CMK (cell line): ENCODE measurements around the gene PRSS53.

Experiments
- DNase-seq: peaks from one replicate; pipeline ENCODE4 v3.0.0-alpha.2; 2010; ENCODE audit warnings: low read depth

Gene PRSS53

GRCh38 chr16:31093132-31093703, 4.5 kb upstream of the PRSS53 start:
- DNase-seq, result no peak

- no peak for DNase-seq
Observed at GRCh38 chr16:31092330-31092729, 3.6 kb upstream of the PRSS53 start.

- DNase-seq, result no peak
Observed at GRCh38 chr16:31090540-31090939, 1.8 kb upstream of the PRSS53 start.

- no peak for DNase-seq
Observed at GRCh38 chr16:31089199-31089598, 456 bp upstream of the PRSS53 start.

DNA sequence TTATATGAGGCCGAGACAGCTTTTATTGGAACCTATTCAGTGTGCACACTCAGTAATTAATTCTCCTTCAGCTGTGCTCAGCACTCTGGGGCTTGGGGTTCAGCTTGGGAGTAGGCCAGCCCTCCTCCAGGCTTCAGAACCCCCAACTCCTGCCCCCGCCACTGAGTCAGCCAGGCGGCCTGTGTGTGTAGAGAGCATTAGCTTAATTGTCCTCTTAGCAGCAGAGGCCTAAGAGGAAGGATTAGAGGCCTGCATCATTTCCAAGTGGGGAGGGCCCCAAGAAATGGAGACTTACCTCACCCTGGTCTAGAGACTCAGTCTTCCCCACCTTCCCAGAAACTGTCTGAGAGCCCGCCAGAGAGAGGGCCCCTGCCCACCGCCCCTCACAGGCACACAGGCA, 772 bp downstream of the PRSS53 start:
- no peak for DNase-seq

GRCh38 chr16:31087481-31087880, 1.3 kb downstream of the PRSS53 start:
- no peak for DNase-seq

- no peak for DNase-seq
Observed at GRCh38 chr16:31086629-31086906, 2.2 kb downstream of the PRSS53 start.

GRCh38 chr16:31085873-31086628, 2.7 kb downstream of the PRSS53 start:
- no peak for DNase-seq

GRCh38 chr16:31085411-31085810, 3.3 kb downstream of the PRSS53 start:
- DNase-seq, result no peak

- no peak for DNase-seq
Observed at GRCh38 chr16:31084584-31085302, 4.0 kb downstream of the PRSS53 start.

DNA sequence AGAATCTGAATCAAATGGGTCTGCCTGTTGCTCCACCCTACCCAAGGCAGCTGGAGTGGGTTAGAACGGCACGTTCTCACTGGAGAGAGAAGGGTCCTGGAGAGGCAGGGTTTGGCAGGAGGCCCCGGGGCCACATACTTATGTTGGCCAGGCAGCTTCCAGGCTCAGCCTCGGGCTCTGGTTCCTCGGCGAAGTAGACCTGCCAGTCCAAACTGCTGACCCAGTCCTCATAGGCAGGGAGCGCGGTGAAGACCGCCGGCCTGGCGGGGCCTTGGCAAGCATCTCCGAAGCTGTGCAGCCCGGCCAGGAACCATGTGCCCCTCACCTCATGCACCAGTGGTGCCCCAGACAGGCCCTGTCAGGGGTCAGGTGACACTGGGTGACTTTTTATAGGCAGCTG, 4.8 kb downstream of the PRSS53 start:
- DNase-seq, result no peak

DNA sequence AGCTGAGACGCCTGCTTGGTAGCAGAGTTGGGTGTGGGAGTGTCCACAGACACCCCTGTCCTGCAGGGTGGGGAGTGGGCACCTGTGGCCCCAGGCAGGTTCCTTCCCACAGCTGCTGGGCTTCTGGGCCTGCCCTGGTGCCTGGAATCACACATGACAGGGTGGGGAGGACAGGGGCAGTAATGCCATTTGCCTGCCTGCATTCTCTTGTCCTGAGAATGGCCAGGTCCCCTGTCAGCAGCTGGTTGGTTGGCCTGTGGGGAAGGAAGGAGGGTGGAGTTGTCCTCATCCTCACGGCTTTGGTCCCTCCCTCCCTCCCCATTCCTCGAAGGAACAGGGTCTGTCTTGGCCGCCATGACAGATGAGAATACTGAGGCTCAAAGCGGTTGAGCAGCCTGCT, 5.2 kb downstream of the PRSS53 start:
- no peak for DNase-seq

- no peak for DNase-seq
Observed at GRCh38 chr16:31083081-31083480, 5.7 kb downstream of the PRSS53 start.

- DNase-seq, result no peak
Observed at GRCh38 chr16:31082368-31083045, 6.2 kb downstream of the PRSS53 start.

DNA sequence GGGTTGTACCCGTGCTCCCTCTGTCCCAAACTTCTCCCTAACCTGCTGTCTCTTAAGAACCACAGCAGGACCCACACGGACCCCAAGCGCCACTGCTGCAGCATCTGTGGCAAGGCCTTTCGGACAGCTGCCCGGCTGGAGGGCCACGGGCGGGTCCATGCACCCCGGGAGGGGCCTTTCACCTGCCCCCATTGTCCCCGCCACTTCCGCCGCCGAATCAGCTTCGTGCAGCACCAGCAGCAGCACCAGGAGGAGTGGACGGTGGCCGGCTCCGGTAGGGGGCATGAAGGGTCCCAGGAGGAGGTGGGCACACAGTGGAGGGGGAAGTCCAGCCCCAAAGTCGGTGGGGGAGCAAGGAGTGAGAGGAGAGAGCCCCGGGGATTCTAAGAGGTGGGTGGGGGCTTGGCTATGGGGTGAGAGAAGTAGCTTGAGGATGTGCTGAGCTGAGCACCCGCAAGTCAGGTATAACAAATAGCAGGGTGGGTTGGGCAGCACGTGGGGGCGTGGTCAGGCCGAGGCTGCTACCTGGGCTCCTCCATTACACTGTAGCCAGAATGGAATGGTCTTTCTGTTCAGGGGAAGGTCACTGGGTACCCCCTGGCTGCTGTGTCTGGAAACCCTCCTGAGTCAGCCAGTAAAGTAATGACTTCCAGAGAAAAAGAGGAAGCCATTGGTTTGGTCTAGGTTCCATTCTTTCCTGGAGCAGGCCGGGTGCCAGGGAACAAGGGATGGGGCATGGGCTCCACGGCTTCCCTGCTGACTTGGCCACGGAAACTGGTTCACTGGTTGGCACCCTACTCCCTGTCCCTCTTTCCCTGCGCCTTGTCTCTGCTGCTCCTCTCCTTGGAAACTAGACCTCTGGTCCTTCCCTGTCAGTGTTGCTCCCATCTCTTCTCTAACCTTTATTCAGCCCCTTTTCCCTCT, 7.1 kb downstream of the PRSS53 start:
- no peak for DNase-seq

DNA sequence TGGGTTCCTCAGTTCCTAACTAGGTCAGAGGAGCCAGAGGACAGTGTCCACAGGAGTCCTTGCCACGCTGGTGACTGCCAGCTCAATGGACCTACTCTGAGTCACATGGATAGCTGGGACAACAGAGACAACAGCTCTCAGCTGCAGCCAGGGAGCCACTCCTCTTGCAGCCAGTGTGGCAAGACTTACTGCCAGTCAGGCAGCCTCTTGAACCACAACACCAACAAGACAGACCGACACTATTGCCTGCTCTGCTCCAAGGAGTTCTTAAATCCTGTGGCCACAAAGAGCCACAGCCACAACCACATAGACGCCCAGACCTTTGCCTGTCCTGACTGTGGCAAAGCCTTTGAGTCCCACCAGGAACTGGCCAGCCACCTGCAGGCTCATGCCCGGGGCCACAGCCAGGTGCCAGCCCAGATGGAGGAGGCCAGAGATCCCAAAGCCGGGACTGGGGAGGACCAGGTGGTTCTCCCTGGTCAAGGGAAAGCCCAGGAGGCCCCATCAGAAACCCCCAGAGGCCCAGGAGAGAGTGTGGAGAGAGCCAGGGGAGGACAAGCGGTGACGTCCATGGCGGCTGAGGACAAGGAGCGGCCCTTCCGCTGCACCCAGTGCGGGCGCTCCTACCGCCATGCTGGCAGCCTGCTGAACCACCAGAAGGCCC, 7.9 kb downstream of the PRSS53 start:
- DNase-seq, result no peak

DNA sequence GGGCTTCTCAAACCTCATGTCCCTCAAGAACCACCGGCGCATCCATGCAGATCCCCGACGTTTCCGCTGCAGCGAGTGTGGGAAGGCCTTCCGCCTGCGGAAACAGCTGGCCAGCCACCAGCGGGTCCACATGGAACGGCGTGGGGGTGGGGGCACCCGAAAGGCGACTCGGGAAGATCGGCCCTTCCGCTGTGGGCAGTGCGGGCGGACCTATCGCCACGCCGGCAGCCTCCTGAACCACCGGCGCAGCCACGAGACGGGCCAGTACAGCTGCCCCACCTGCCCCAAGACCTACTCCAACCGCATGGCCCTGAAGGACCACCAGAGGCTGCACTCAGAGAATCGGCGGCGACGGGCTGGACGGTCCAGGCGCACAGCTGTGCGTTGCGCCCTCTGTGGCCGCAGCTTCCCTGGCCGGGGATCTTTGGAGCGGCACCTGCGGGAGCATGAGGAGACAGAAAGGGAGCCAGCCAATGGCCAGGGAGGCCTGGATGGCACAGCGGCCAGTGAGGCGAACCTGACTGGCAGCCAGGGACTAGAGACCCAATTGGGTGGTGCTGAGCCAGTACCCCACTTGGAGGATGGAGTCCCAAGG, 8.6 kb downstream of the PRSS53 start:
- DNase-seq, result no peak

GRCh38 chr16:31079342-31079944, 9.3 kb downstream of the PRSS53 start:
- no peak for DNase-seq

GRCh38 chr16:31078597-31079341, 10.0 kb downstream of the PRSS53 start:
- no peak for DNase-seq
